GM18868 (cell line): ENCODE results near the gene CHST8.

Experiments used
- ATAC-seq: cut with Tn5 transposase; IDR thresholded peaks from one replicate; pipeline ENCODE4 v1.9.1; 2021; ENCODE audit warnings: mild to moderate bottlenecking, moderate library complexity; ENCODE audit not compliant: unreplicated experiment

The CHST8 gene

GRCh38 chr19:33730858-33731607 lies 109.3 kb downstream of the CHST8 start:
- no peak for ATAC-seq

DNA sequence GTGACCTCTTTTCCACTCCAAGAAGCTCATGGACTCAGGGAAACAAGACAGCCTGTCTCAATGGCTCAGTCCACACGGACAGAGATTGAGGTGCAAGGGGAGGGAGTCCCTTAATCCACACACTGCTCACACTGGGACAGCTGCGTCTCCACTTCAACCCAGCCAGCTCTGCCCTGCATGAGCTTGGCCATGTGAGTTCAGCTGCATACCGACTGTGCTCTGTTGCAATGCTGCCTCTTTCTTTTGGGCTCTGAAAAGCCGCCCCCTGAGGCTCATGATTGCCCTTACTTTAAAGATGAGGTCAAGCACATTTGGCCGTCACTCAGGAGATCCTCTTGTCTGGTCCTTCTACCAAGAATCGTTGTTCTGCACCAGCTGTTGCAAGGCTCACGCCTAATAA lies 110.1 kb downstream of the CHST8 start:
- no peak for ATAC-seq

DNA sequence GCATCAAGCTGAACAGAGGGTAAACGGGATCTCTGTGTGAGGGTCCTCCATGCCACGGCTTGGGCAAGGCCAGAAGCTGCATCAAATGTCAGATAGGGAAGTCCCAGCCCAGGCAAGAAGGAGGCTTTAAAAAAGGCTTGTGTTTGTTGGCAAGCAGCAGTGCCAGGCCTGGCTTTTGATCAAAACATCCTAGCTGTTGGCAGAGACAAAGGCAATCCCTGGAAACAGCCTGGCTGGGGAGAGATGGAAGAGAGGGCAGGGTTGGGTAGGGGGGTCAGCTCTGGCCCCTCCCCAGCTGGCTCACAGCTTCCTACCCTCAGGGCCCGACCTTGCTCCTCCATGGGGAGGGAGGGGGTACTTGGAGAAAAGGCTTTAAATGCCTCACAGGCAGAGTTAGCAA lies 113.2 kb downstream of the CHST8 start:
- no peak for ATAC-seq

DNA sequence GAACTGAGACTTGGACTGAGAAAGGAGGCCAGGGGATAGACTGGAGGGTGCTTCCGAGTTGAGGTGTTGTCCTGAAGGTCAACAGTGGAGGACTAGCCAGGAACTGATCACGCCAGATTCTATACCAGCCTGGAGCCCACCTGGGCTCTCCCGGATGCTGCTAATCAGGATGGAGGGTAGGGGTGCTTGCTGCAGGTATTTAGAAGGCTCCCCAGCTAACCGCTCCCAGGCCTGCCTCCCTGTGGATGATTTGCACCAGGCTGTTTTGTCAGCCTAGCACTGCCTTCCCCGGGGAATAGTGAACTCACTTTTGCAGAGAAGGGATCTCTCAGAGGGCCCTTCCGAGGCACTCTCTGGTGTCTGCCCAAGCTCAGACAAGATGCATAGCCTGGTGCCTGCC lies 114.4 kb downstream of the CHST8 start:
- no peak for ATAC-seq

DNA sequence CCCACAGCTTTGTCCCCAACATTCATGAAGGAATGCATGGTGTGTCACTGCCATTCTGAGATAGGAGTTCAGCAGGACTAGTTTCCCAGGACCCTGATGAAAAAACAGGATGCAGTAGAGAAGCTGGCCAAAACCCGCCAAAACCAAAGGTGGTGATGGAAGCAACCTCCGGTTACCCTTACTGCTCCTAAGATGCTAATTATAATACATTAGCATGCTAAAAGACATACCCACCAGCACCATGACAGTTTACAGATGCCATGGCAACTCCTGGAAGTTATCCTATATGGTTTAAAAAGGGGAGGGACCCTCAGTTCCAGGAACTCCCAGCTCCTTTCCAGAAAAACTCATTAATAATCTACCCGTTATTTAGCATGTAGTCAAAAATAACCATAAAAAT lies 115.0 kb downstream of the CHST8 start:
- no peak for ATAC-seq

DNA sequence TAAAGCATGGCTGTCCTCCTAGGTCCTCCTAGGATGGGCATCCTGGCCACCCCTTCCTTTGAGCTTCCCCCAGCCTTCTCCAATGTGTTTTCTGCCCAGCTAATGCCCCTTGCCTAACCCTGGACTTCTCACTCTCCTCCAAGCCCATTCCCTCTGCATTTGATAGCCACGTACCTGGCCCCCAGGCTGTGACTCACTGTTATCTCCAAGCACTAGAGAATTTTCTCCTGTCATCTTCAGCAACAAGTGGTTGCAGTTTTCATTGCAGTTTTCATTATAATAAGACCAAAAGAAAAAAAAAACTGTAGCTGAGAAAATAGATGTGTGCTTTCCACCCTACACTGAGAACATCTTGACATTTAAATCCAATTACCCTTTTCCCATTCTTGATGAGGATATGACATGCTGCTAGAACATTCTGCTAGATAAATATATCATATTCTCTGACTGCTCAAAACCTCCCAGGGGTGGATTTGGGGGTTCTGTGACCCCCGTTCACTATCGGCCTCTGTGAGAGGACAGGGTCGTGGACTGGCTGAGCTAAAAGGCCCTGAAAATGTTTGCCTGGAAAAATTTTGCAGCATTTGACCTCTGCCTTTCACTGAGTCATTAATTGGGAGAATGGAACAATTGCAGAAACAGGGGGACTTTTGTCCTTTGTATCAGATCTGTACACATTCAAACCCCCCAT lies 116.1 kb downstream of the CHST8 start:
- no peak for ATAC-seq

DNA sequence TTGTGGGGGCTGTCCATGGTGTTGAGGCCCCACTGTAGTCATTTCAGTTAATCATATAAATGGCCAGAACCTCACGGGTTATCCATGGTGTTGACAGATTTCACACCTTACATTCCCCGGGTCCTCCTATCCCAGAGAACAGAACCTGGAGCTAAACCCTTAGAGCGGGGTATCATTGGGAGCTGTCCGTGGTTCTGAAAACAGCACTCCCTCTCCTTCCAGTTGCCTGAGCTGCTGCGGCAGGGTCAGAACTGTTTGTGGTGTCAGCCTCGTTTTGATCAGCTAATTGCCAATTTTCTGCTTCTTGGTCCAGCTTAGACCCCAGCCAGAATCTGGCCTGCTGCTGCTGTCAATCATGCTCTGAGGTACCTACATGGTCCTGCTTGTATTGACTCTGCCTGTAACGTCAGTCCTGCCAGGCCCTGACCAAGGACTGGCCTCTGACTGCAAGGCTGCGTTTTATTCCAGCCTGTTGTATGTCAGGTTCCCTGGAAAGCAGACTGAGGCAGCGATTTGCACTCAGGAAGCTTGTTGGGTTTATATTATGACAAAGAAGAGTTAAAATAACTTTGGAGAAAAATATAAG lies 119.2 kb downstream of the CHST8 start:
- ATAC-seq, result no peak

DNA sequence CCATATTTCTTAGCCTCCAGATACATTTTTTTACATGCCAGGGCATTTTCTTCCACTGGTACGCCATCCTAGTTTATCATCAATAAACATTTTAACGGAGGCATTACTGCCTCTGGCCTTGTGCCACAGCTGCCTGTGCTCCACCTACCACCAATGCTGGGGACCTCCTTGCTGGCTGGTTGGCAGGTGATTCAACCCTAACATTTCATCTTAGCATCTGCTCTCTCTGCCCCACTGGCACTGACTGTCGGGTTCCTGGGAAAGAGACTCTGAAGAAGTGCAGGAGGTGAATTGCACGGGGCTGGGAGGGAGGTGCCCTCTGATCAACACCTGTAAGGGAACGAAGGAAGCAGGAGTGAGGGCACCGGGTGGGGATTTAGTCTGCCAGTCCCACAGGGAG lies 123.5 kb downstream of the CHST8 start:
- no peak for ATAC-seq

DNA sequence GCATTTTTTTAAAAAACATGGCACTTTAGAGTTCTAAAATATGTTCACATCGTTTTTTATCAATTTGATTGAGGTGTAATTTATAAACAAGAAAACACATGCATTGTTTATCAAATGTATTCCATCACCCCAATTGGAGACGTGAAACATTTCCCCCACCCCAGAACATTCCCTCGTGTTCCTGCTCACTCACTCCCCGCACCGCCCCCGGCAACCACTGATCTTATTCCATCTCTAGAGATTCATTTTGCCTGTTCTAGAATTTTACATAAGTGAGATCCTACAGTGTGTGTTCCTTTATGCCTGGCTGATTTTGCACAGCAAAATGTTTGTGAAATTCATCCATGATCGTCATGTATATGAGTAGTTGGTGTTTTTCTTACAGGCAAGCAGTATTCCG lies 124.4 kb downstream of the CHST8 start:
- no peak for ATAC-seq

DNA sequence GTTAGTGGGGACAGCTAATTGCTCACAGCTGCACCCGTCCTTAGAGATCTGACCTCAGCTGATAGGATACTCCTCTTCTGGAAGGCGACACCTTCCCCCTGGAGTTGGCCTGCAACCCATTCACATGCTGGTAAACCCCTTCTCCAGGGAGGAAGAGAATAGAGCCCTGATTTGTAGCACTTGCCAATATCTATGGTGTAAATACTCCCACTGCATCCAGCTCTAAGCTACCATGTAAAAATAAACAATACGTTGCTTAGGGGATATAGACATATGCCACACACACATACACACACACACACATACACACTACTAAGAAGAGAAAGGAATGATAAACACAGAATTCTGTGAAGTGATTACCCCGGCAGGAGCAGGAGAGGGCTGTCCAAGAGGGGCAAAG lies 125.5 kb downstream of the CHST8 start:
- ATAC-seq, result no peak

DNA sequence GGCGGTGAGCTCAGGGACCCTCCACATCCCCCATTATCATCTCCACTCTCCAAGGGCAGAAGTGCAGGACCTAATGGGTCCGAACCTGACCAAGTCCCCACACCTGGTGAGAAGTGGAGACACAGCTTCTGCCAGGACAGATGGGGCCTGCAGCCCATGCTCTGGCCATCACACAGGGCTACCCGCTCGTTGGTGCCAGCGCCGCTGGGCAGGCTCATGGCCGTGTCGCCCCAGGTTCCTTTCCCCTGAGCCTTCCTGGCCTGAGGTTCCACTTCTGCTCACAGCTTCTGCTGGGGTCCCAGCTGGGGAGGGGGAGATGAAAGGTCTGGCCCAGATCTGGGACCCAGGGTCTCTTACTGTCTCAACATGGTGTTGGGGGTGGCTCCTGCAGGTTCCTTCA lies 126.5 kb downstream of the CHST8 start:
- ATAC-seq, result no peak

- no peak for ATAC-seq
These were observed 127.3 kb downstream of the CHST8 start for GRCh38 chr19:33749016-33749415.

GRCh38 chr19:33749619-33750175 lies 127.9 kb downstream of the CHST8 start:
- ATAC-seq, result no peak

GRCh38 chr19:33750587-33751435 lies 129.1 kb downstream of the CHST8 start:
- ATAC-seq, result no peak

DNA sequence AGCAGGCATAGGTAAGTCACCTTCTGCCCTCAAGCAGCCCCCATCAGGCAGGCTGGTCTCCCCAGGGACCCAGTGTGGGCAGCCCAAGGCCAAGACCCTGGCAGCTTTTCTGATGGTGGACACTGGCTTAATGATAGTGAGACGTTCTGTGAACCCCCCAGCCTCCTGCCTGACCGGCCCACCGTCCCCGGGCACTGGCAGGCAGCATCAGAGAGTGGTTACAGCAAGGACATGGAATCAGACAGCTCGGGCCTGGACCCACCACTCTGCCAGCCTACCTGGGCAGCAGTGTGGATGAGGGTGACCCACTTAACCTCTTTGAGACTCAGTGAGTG lies 129.7 kb downstream of the CHST8 start:
- no peak for ATAC-seq

- ATAC-seq, result no peak
These were observed 130.5 kb downstream of the CHST8 start for GRCh38 chr19:33752018-33752800.

DNA sequence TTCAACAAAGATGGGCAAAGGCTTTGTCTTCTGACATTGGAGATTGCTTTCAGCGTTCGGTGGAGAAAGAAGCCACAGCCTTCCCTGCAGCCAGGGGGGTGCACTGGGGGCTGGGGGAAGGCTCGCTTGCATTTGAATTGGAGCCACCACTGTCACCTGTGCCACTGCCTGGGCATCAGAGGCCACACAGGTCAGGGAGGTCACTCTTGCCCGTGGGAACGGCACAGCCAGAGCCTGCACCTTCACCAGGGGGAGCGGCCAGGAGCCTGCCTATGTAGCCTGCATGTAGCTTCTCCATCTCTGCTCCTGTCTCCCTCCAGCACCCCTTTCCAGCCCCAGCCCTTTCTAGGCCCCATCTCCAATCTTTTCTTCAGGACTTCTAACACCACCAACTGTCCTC lies 131.2 kb downstream of the CHST8 start:
- no peak for ATAC-seq

DNA sequence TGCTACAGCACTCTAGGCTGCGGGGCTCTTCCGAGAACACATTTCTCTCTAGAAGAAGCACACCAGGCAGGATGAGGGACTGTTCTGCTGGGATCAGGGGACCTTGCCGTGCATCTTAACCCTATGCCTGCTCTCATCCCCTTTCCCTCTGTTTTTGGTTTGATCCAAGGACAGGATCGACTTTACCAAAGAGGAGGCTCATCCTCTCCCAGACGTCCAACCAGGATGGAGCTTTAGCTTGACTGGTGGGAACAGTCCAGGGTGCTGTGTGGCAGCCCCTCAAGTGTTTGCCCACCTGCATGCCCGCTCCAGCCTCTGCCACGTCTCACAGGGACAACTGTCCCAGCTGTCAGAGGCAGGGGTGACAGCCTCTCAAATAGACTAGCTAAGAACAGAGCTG lies 132.6 kb downstream of the CHST8 start:
- no peak for ATAC-seq

DNA sequence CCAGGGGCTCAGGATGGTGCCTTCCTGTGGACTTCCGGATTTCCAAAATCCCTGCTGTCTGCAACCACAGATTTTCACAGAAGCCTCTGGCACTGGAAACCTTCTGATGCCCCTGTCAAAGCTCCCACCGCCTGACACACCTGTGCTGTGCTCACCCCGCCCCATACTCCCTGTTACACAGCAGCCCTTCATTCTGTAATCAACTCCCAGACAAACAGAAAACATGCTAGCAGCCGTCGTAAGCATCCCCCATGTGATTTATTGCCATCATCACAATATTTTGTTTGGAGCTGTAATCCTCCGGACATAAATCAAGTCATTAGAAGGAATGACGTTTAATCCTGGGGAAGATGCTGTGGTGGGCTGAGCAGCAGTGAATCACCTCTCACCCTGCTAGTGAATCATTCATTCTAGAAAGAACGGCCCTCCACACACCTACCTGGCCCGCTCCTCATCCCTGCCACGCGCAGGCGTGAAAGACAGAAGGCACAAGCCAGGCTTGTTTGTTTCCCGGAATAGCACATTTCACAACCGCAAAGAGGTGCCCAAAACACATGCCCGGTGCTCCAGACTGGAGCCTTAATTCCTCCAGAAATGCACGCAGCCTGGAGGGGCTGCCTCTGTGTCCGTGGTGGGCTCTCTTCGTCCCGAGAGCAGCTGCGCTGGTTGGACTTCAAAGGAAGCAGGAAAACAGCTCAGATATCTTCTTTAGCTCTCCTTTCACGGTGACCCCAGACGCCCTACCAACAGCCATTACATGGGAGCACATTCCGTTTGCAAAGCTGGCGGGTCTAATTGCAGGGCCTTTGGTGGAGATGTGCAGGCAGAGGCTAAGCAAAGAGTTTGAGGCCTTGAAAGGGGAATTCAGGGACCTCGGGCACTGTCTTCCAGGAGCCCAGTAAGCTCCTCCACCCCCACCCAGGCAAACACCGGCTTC lies 133.6 kb downstream of the CHST8 start:
- no peak for ATAC-seq
